ENCODE measurements around the gene USP25. TPM values are rescaled to one million over a fixed set of nuclear protein-coding genes. Genes with fewer than 3 reads are reported as not detected.

Gene USP25
- 126 TPM for total RNA-seq

GRCh38 chr21:15729674-15730483, at the start of gene USP25:
Gene USP25 (plus strand): TSS chr21:15729982. CDS start chr21:15730394, 412 bp downstream.
- peak; percentile 82 for DNase-seq

- no peak for DNase-seq
Measured at GRCh38 chr21:15682186-15682895, 47.4 kb upstream of the USP25 start.

- no peak for DNase-seq
Measured at GRCh38 chr21:15682977-15683376, 46.8 kb upstream of the USP25 start.

GRCh38 chr21:15686506-15686905, 43.3 kb upstream of the USP25 start:
- DNase-seq: no peak

- no peak for DNase-seq
Measured at GRCh38 chr21:15687208-15687607, 42.6 kb upstream of the USP25 start.

GRCh38 chr21:15688016-15688415, 41.8 kb upstream of the USP25 start:
- DNase-seq: no peak

- DNase-seq: no peak
Measured at GRCh38 chr21:15688809-15689208, 41.0 kb upstream of the USP25 start.

GRCh38 chr21:15692711-15693110, 37.1 kb upstream of the USP25 start:
- DNase-seq: no peak

- no peak for DNase-seq
Measured at GRCh38 chr21:15695241-15695640, 34.5 kb upstream of the USP25 start.

- no peak for DNase-seq
Measured at GRCh38 chr21:15701830-15702229, 28.0 kb upstream of the USP25 start.

- DNase-seq: no peak
Measured at GRCh38 chr21:15703932-15704331, 25.9 kb upstream of the USP25 start.

- no peak for DNase-seq
Measured at GRCh38 chr21:15706696-15707095, 23.1 kb upstream of the USP25 start.

- no peak for DNase-seq
Measured at GRCh38 chr21:15713412-15713811, 16.4 kb upstream of the USP25 start.

- DNase-seq: no peak
Measured at GRCh38 chr21:15718711-15719110, 11.1 kb upstream of the USP25 start.

GRCh38 chr21:15719976-15720375, 9.8 kb upstream of the USP25 start:
- DNase-seq: no peak

- no peak for DNase-seq
Measured at GRCh38 chr21:15722591-15723324, 7.0 kb upstream of the USP25 start.

GRCh38 chr21:15725949-15726348, 3.8 kb upstream of the USP25 start:
- DNase-seq: no peak

GRCh38 chr21:15728046-15728445, 1.7 kb upstream of the USP25 start:
- no peak for DNase-seq

GRCh38 chr21:15729346-15729673, 472 bp upstream of the USP25 start:
- no peak for DNase-seq

GRCh38 chr21:15730484-15731242, 881 bp downstream of the USP25 start:
- DNase-seq: peak; percentile 43

- no peak for DNase-seq
Measured at GRCh38 chr21:15731243-15731613, 1.4 kb downstream of the USP25 start.

- no peak for DNase-seq
Measured at GRCh38 chr21:15732290-15732995, 2.7 kb downstream of the USP25 start.
